AG08396 (cell line): ENCODE data around the gene EFNB1.
"Not testable (repeated sequence)": the region's sequence is repeated elsewhere in the genome, so short reads cannot be mapped to it uniquely, and the experiment has no call there.

ENCODE experiments used
- DNase-seq: peaks from one replicate; pipeline ENCODE4 v3.0.0; 2012; ENCODE audit warnings: low spot score, mixed read lengths

The EFNB1 gene

DNA sequence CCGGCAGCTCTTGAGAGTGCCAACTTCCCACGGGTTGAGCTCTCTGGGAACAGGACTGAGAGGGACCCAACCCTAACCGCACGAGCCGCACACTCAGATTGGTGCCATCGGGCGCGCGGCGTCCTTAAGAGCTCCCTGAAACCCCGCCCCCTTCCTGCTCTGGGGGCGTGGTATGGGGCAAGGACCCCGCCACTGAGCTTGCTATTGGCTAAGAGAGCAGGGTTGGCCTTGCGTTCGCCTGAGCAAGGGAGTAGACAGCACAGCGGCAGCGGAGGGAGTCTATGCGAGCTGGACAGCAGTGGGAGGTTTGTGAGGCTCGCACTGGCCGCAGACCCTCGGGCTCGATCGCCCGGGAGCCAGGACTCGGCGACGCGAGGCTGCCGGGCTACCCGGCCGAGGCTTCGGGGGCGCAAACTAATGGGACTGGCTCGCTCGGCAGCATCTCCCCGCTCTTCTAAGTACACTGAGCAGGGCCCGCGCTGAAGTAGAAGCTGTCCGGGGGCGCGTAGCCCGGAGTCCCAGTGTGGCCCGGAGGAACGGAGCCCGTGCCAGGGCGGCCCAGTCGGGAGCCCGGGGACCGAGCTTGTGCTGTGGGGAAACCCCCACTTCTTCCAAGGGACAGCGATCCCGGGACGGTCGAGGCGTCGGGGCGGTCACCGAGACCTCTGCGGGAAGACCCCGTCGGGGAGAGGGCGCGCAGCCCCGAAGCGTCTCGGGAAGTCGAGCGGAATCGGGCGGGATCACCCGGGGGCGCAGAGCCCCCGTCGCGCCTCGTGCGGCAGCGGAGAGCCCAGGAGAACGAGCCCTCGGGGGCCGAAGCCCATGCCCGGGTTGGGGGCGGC, at the start of gene EFNB1:
TSS of gene EFNB1 (plus strand) at position 282 of the 842 bp plus-strand sequence. CDS start 756 bp downstream, outside the sequence.
- peak; percentile 89 for DNase-seq

DNA sequence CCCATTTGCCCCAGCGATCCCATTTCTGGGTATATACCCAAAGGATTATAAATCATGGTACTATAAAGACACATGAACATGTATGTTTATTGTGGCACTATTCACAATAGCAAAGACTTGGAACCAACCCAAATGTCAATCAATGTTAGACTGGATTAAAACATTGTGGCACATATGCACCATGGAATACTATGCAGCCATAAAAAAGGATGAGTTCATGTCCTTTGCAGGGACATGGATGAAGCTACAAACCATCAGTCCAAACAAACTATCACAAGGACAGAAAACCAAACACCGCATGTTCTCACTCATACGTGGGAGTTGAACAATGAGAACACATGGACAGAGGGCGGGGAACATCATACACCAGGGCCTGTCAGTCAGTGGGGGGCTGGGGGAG, 47.5 kb upstream of the EFNB1 start:
- DNase-seq: not testable (repeated sequence)

DNA sequence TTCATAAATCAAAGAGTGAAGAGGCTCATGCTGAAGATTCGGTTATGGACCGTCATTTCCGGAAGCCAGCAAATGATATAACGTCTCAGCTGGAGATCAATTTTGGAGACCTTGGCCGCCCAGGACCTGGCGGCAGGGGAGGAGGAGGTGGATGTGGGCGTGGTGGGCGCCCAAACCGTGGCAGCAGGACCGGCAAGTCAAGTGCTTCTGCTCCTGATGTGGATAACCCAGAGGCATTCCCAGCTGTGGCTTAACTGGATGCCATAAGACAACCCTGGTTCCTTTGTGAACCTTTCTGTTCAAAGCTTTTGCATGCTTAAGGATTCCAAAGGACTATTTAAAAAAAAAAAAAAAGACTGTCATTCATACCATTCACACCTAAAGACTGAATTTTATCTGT, 44.0 kb upstream of the EFNB1 start:
- no peak for DNase-seq

DNA sequence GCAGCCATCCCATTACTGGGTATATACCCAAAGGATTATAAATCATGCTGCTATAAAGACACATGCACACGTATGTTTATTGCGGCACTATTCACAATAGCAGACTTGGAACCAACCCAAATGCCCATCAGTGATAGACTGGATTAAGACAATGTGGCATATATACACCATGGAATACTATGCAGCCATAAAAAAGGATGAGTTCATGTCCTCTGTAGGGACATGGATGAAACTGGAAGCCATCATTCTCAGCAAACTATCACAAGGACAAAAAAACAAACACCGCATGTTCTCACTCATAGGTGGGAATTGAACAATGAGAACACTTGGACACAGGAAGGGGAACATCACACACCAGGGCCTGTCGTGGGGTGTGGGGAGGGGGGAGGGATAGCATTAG, 42.2 kb upstream of the EFNB1 start:
- DNase-seq: not testable (repeated sequence)

DNA sequence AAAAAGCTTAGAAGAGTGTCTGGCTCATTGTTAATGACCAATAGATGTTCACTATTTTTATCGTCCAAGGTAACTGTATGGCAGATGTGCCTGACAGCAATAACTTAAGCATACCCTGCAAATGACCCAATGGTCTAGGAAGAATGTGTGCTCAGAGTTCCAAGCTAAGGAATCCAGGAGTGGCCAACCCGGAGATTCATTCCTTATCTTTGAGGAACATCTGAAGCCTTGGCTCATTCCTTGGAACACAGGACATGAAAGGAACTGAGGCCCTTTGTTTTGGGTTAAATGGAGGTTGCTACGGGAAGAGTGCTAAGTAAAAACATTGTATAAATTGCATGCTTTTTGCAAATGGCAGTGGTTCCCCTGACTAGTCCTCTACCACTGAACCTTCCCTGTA, 38.9 kb upstream of the EFNB1 start:
- DNase-seq: no peak

DNA sequence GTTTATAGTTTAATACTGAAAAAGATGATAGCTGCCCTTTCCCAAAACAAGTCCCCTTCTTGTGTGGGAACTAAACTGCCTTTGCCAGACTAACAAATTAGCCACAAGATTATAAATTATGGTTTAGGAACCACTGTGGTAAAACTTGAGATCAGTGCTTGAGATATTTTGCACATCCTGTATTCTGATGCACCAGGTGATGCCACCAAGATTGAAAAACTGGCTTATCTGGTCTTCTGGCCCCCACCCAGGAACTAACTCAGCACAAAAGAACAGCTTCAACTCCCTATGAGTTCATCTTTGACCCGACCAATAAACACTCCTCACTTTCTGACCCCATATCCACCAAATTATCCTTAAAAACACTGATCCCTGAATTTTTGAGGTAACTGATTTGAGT, 36.7 kb upstream of the EFNB1 start:
- no peak for DNase-seq

- DNase-seq: no peak
Measured at GRCh38 chrX:68794461-68794860, 34.4 kb upstream of the EFNB1 start.

DNA sequence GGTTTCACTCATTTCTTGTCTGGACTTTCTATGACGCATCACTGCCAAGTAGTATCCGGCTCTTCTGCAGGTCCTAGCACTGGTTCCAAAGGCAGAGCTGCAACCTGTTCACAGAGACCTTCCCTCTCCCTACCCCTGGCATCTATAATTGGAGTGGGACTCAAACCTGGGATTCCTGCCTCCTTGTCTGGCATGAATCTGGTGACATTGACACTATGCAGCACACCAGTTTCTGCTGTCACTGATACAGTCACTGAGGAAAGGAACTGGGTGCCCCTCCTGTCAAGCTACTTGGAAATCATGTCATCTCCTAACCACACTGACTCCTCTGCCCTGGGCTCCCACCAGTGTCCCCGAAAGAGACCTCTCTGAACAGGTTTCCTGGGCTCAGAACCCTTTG, 33.1 kb upstream of the EFNB1 start:
- DNase-seq: no peak

- DNase-seq: not testable (repeated sequence)
Measured at GRCh38 chrX:68798400-68798799, 30.4 kb upstream of the EFNB1 start.

GRCh38 chrX:68801737-68802290, 27.0 kb upstream of the EFNB1 start:
- DNase-seq: no peak

DNA sequence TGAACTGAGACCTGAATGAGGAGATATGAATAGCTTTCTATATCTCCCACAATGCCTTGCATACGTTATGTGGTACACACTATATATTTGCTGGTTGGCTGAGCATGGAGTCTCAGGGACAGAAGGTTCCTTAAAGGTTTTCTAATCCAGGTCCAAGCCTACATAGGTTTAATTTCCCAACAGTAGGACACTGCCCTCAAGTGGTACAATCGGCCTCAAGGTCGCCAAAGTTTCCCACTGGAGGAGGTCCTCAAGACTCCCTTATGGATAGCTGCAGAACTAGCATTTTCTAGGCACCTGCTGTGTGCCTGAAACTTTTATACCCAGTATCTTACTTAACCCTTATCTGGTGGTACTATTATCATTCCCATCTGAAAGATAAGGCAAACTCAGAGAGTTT, 21.0 kb upstream of the EFNB1 start:
- DNase-seq: no peak

- DNase-seq: no peak
Measured at GRCh38 chrX:68808686-68809357, 20.0 kb upstream of the EFNB1 start.

- DNase-seq: peak; percentile 2
Measured at GRCh38 chrX:68820476-68821110, 8.2 kb upstream of the EFNB1 start.

DNA sequence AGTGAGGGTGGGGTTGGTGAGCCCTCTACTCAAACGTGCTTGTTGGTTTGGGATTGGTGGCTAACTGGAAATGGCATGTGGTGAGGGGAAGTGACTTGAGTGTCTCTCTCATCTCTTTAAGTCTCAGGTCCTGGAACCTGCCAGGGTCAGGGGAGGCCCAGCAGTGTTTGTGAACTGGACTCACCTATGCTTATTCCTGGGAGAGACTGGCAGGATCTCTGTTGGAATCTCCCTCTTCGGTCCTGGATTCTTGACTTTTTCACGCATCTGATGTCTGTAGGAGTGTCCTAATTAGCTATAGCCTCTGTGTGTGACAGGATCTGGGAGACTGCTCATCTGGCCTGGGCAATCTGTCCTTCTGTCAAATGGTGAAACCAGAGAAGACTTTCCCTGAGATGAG, 7.2 kb upstream of the EFNB1 start:
- DNase-seq: peak; percentile 2

- peak; percentile 61 for DNase-seq
Measured at GRCh38 chrX:68822641-68823410, 6.0 kb upstream of the EFNB1 start.

DNA sequence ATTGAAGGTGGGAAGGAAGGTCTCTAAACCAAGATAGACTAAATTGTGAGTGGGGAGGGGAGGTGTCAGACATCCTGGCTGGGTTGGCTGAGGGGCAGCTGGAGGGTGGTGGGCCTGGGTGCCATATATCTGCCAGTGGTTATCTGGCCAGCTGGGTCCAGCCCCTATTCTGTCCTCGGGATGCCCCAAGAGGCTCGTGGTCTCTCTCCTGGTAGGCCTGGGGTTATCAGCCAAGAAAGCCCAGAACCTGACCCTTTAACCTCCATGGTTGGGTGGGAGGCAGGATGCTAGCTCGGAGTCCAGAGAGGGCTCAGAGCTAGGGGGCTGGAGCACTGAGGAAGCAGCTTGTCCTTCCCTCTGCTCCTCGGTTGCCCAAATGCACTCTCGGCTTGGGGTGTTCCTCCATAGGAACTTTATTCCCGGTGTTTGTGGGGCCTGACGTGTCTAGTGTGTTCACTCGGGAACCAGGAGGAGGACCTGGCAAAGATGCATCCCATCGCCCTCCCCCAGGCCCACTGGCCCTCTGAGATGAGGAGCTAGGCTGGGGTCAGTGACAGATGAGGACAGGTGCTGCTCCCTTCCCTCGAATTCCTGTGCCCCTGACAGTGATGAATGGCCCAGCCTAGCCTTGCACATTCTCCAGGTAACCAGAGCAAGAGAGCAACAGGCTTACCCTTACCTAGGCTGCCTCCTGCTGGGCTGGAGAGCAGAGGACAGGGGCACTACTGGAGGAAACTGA, 5.2 kb upstream of the EFNB1 start:
- no peak for DNase-seq

GRCh38 chrX:68824152-68824433, 4.7 kb upstream of the EFNB1 start:
- no peak for DNase-seq

DNA sequence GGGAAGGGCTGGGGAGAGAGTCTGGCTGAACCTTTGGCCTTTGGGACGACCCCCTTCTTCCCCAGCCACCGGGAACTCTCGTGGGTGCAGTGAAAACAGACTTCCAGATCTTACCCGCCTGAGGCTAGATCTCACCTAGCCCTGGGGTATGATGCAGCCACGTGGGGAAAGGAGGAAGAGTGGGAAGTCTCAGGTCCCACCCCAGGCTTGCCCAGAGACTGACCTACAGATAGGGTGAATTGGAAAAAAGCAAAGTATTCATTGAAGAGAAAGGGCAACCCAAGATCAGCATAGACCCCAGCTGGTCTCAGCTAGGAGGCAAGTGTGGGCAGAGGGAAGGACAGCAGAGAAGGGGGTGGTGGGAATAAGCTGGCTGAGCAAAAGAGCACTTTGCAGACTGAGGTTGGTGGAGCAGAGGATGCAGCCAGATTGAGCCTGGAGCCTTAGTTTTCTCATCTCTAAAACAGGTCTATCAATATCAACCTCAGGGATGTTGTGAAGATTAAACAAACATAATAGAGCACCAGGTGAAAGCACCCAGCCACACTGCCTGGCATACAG, 4.2 kb upstream of the EFNB1 start:
- DNase-seq: no peak

DNA sequence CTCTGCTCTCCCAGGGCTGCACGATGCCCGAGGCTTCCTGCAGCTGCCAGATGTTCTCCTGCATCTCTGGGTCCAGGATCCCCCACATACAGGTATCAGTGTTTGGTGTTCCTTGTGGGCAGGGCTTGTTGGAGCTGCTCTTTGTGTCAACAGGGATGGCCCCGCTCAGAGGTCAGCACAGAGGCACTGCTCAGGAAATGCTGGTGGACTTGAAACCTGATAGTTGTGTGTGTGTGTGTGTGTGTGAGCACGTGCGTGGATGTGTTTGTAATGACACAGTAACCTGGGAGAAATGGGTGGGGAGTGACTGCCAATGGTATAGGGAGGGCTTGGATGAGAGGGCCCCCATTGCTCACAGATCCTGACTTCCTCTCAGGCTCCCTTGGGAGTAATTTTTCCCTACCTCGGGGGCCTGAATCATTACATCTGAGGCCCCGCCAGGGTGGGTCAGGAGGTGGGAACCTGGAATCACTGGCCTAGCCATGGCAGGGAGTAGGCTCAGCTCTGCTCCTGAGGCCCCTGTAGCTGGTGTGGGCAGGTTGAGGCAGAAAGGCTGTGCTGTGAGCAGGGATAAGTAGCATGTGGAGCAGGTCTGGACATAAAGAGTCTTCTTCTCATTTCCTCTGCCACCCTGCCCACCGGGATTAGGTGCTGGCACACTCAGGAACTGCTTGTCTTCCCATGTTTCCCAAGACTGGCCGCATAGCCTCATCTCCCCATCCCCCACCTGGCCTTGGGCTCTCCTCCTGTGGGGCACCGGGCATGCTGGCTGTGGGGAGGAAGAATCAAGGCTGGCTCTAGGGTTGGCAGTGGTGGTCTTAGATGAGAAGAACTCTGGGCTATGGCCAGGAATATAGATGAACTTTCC, 2.5 kb upstream of the EFNB1 start:
- no peak for DNase-seq

GRCh38 chrX:68827256-68827655, 1.6 kb upstream of the EFNB1 start:
- DNase-seq: no peak
